ENCODE measurements around the gene CENPB. TPM values are rescaled to one million over a fixed set of nuclear protein-coding genes. Genes with fewer than 3 reads are reported as not detected.

Gene CENPB
- total RNA-seq, 2 experiments from 2014 or later = 54.6 to 59.0 TPM

DNA sequence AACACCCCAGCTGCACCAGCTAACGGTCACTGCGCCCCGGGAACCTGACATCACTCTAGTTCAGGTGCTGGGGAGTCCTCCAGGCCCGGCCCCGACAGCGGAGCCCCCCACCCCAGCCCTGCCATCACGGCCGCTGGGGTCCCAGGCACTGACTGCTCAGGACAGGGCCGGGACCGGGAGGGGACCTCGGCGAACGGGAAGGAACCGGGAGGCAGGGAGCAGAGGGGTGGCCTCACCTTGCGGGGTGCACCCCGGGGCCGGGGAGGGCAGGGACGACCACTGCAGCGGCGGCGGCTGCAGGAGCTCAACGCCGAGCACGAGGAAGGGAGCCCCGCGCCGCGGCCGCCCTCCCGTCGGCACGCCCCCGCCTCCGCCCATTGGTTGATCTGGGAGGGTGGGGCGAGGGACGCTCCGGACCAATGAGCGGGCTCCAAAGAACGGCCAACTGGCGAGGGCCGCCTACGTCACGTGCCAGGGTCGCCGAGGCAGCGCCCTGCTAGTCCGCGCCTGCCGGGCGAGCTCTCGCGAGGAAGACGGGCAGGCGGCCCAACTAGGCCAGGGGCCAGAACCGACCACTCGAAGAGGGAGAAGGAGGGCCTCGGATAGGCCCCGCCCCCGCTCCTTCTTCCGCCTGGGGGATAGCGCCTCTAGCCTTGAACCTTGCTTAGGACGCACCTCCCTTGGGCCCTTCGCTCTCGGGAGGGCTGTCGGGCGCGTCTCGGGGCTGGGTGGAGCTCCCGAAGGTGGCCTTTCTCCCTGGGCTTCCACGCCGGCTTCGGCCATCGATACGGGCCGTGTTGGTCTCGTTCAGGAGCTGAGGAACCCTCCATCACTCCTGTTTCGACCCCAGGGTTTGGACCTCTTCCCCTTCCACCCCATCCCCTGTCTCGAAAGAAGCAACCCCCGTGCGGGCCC, 18.9 kb downstream of the CENPB start, which contains the start of gene ADISSP:
TSS of gene ADISSP (minus strand) at position 327 of the 915 bp plus-strand sequence. CDS start 7,653 bp downstream, outside the sequence.
- Mint-ChIP-seq H3K27me3 (no peaks in the 10 kb centered on the region), H3K27ac (peak within 1 kb of the TSS; percentile 93), H3K4me3 (peak within 1 kb of the TSS; percentile 89), H3K4me1 (peaks cover 24% of the 10 kb centered on the region), H3K36me3 (peaks cover 7% of the 10 kb centered on the region), H3K9me3 (no peaks in the 10 kb centered on the region)
- DNase-seq = peak; percentile 99

DNA sequence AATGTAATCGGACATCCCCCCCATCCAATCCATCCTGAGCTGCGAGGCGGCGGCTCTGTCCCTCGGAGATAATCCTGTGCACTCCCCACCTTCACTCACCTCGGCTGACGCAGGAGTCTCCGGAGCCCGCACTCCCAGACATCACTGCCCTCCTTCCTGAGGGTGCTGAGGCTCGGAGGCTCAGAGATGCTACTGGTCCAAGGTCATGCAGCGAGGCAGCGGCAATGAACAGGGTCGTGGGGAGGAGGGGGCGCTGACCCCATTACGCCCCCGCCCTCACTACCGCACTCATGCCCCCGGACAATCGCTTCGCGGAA, 19.5 kb downstream of the CENPB start:
- Mint-ChIP-seq H3K4me1 (peaks cover 24% of the 10 kb centered on the region), H3K4me3 (peak overlapping the region; percentile 88), H3K9me3 (no peaks in the 10 kb centered on the region), H3K27ac (peak overlapping the region; percentile 69), H3K27me3 (no peaks in the 10 kb centered on the region), H3K36me3 (peaks cover 7% of the 10 kb centered on the region)
- DNase-seq = no peak

DNA sequence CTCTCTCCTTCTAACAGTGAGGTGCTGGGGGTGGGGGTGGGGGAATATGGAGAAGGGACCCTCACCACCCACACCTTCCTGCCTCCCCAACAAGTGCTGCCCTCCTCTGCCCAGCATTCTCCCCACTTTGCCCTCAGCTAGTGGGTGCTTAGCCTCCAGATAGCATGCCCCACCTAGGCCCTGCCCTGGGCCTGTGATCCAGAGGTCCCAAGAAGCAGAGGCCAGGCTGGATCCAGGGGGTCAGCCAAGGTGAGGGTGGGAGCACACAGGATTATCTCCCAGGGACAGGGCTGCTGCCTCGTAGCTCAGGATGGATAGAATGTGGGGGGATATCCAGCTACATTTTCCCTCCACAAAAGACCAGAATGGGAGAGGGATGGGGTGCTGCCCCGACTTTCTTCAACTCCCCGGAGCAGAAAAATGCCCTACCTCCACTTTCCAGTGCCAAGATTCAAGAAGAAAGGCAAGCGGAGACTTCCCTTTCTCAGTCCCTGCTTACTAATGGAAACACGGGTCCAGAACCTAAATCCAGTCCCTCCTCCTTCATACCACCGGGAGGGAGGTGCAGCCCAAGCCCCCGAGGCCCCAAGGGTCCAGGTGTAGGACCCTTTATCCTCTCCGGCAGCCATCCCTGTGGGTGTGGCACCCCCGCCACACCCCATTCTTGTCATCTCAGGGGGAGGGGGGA, 20.0 kb downstream of the CENPB start:
- no peaks in the 10 kb centered on the region for H3K9me3 Mint-ChIP-seq
- peaks cover 11% of the 10 kb centered on the region for H3K36me3 Mint-ChIP-seq
- H3K4me3 Mint-ChIP-seq = peak overlapping the region; percentile 88
- DNase-seq = no peak
- H3K27me3 Mint-ChIP-seq = no peaks in the 10 kb centered on the region
- H3K27ac Mint-ChIP-seq = peak overlapping the region; percentile 69
- peaks cover 24% of the 10 kb centered on the region for H3K4me1 Mint-ChIP-seq

- peaks cover 11% of the 10 kb centered on the region for H3K36me3 Mint-ChIP-seq
- peak overlapping the region; percentile 10 for H3K4me3 Mint-ChIP-seq
- DNase-seq = no peak
- H3K4me1 Mint-ChIP-seq = peaks cover 28% of the 10 kb centered on the region
- no peaks in the 10 kb centered on the region for H3K9me3 Mint-ChIP-seq
- no peak overlapping the region for H3K27ac Mint-ChIP-seq
- H3K27me3 Mint-ChIP-seq = no peaks in the 10 kb centered on the region
These were observed 21.2 kb downstream of the CENPB start for GRCh38 chr20:3765171-3765882.

DNA sequence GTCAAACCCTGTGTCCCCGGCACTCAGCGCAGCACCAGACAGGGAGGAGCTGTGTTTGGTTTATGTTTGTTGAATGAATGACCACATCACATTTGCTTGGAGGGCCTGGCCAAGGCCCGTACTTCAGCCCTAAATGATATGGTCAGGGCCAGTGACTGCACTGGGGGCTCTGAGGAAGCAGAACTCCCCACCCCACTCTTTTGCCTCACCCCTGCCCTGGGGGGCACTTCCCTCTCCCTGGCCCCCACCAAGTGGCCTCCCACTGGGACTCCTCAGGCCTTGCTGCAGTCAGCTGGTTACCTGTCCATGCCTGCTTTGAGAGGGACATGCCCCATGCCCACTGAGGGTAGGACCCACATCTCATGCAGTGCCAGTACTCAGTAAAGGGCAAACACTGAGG, 21.9 kb downstream of the CENPB start:
- Mint-ChIP-seq H3K4me1 (peaks cover 28% of the 10 kb centered on the region), H3K27me3 (no peaks in the 10 kb centered on the region), H3K9me3 (no peaks in the 10 kb centered on the region), H3K27ac (no peak overlapping the region), H3K36me3 (peaks cover 11% of the 10 kb centered on the region), H3K4me3 (no peak overlapping the region)
- no peak for DNase-seq

- DNase-seq = no peak
- H3K4me3 Mint-ChIP-seq = no peak overlapping the region
- peaks cover 11% of the 10 kb centered on the region for H3K36me3 Mint-ChIP-seq
- no peaks in the 10 kb centered on the region for H3K9me3 Mint-ChIP-seq
- no peaks in the 10 kb centered on the region for H3K27me3 Mint-ChIP-seq
- H3K4me1 Mint-ChIP-seq = peaks cover 25% of the 10 kb centered on the region
- H3K27ac Mint-ChIP-seq = no peak overlapping the region
These were observed 22.6 kb downstream of the CENPB start for GRCh38 chr20:3763671-3764601.

DNA sequence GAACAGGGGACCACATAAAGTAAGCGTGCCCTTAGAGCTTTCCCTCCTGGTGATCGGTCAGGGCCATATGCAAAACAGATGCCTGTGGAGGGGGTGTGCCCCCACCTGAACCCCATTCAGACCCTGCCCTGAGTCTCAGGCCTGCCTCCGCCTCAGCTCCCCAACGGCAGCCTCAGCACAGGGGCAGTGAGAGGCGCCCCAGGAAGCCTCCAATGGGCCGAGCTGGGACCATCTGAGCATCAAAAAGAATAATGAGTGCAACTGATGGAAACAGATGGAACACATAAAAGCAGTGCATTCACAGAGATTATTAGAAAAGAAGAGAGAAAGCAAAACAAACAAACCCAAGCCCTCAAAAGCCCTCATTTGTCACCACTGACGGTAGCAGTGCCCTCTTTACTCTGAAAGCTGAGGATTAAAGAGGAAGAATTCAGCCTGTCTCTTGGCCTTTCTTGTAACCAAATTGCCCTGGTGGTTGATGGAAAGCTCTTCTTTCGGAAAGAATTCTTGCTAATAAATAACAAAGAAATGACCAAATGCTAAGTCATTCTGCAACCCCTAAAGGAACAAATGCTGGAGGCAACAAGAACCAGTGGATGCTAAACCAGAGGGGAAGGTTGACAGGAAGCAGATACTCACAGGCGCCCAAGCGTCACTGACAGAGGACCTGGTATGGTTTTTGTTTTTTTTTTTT, 25.7 kb downstream of the CENPB start:
- no peaks in the 10 kb centered on the region for H3K9me3 Mint-ChIP-seq

DNA sequence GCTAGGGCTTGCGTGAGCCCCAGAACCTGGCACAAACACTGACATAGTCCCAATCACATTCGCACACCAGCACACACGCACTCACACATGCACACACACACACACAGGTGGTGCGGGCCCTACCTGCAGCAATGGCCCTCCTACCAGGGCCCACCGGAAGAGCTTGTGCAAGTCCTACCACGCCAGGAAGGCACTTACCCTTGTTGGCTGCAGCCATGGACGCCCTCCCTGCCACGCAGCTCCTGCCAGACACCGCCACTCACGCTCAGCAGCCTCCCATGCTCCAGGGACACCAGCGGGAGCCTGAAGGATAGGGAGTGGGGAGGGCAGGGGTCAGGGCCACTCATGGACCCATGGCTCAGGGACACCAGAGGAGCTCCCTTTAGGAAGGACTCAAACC, 26.7 kb downstream of the CENPB start:
- Mint-ChIP-seq H3K4me3 (no peak overlapping the region), H3K4me1 (peaks cover 4% of the 10 kb centered on the region), H3K27me3 (no peaks in the 10 kb centered on the region), H3K27ac (no peak overlapping the region), H3K9me3 (no peaks in the 10 kb centered on the region), H3K36me3 (peaks cover 7% of the 10 kb centered on the region)
- no peak for DNase-seq

More for the DNA sequence above, 25.7 kb downstream of the CENPB start:
- H3K4me3 Mint-ChIP-seq = no peak overlapping the region
- no peak overlapping the region for H3K27ac Mint-ChIP-seq
- peaks cover 10% of the 10 kb centered on the region for H3K4me1 Mint-ChIP-seq
- no peak for DNase-seq
- no peaks in the 10 kb centered on the region for H3K27me3 Mint-ChIP-seq
- H3K36me3 Mint-ChIP-seq = peaks cover 7% of the 10 kb centered on the region

GRCh38 chr20:3759316-3759823, 27.2 kb downstream of the CENPB start:
- no peak overlapping the region for H3K4me3 Mint-ChIP-seq
- DNase-seq = no peak
- H3K27me3 Mint-ChIP-seq = no peaks in the 10 kb centered on the region
- peaks cover 4% of the 10 kb centered on the region for H3K4me1 Mint-ChIP-seq
- H3K36me3 Mint-ChIP-seq = peaks cover 7% of the 10 kb centered on the region
- H3K27ac Mint-ChIP-seq = no peak overlapping the region
- H3K9me3 Mint-ChIP-seq = no peaks in the 10 kb centered on the region

GRCh38 chr20:3758566-3758965, 28.0 kb downstream of the CENPB start:
- H3K27me3 Mint-ChIP-seq = no peaks in the 10 kb centered on the region
- peaks cover 4% of the 10 kb centered on the region for H3K4me1 Mint-ChIP-seq
- DNase-seq = no peak
- peaks cover 7% of the 10 kb centered on the region for H3K36me3 Mint-ChIP-seq
- H3K4me3 Mint-ChIP-seq = no peak overlapping the region
- H3K27ac Mint-ChIP-seq = no peak overlapping the region
- no peaks in the 10 kb centered on the region for H3K9me3 Mint-ChIP-seq

- peaks cover 9% of the 10 kb centered on the region for H3K4me1 Mint-ChIP-seq
- H3K27me3 Mint-ChIP-seq = no peaks in the 10 kb centered on the region
- H3K9me3 Mint-ChIP-seq = no peaks in the 10 kb centered on the region
- peaks cover 6% of the 10 kb centered on the region for H3K36me3 Mint-ChIP-seq
- no peak overlapping the region for H3K4me3 Mint-ChIP-seq
- DNase-seq = no peak
- H3K27ac Mint-ChIP-seq = no peak overlapping the region
These were observed 29.3 kb downstream of the CENPB start for GRCh38 chr20:3757268-3757667.

DNA sequence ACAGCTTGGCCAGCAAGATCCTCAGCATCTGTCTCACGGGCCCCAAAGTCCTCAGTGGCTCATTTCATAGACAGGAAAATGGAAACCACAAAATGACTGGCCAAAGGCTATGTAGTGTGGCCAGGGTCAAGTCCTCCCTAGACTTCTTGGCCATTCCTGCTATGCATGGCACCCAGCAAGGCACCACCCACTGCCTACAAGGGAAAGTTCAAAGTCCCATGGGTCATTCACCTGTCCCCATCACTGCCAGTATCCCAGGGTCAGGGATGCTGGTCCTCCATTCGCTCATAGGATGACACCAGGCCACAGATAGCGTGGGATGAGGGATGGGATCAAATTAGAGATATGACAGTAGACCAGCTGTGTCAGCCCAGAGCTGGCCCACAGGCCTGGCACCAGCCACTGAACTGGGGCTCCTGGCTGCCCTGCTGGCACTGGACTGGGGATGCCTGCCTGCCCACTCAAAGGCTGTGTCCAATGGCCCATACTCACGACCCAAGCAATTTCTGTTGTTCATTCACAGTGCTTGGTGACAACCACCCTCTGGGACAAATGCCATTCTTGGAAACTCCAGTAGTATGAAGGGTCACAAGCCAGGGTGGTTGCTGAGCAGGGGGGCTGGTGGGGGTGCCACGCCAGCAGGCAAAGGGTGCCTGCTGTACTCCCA, 30.6 kb downstream of the CENPB start:
- Mint-ChIP-seq H3K36me3 (peaks cover 2% of the 10 kb centered on the region), H3K27me3 (no peaks in the 10 kb centered on the region), H3K9me3 (no peaks in the 10 kb centered on the region), H3K4me1 (peaks cover 8% of the 10 kb centered on the region), H3K4me3 (no peak overlapping the region), H3K27ac (no peak overlapping the region)
- no peak for DNase-seq

DNA sequence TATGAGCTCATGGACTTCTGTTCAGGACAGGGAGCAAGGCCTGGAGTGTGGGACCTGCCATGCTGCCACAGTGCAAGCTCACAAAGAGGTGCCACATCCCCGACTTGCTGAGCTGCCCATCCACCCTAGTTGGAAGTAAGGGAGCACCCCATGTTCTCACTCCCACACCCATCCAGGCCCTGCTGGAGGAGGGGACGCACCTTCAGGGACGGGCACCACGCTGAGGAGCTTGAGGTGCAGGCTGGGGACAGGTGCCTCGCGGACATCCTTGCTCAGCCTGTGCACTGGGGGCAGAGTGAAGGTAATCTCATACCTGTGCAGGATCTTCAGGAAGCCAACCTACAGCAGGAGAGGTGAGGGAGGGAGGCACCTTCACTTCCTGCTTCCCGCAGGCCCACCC, 31.3 kb downstream of the CENPB start:
- no peak for DNase-seq
- Mint-ChIP-seq H3K27ac (no peak overlapping the region), H3K36me3 (peaks cover 4% of the 10 kb centered on the region), H3K4me3 (no peak overlapping the region), H3K27me3 (no peaks in the 10 kb centered on the region), H3K9me3 (no peaks in the 10 kb centered on the region), H3K4me1 (peaks cover 7% of the 10 kb centered on the region)
